HG03565 (cell line): ENCODE data around the gene APOBEC2.
"Not testable (repeated sequence)": the region's sequence is repeated elsewhere in the genome, so short reads cannot be mapped to it uniquely, and the experiment has no call there.

ENCODE experiments used
- ATAC-seq: cut with Tn5 transposase; IDR thresholded peaks from one replicate; pipeline ENCODE4 v1.9.1; 2021; ENCODE audit warnings: mild to moderate bottlenecking, moderate library complexity; ENCODE audit not compliant: unreplicated experiment

The APOBEC2 gene

DNA sequence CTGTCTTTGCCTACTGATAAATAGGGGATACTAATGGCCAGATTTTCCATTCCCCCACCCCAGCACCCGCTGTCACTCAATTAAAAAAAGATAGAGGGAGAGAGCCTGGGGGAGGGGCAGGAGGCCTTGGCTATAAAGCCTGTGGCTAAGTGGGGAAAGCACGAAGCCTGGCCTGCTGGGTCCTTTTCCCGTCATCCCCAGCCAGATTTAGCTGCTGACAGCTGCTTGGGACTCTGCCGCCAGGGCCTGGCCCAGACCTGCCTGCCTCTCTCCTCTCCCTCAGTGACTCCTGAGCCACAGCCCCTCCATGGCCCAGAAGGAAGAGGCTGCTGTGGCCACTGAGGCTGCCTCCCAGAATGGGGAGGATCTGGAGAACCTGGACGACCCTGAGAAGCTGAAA lies at the start of gene APOBEC2:
APOBEC2 (plus strand) TSS at position 162 of the 400 bp plus-strand sequence; CDS start at position 308, 146 bp downstream.
- ATAC-seq: no peak

DNA sequence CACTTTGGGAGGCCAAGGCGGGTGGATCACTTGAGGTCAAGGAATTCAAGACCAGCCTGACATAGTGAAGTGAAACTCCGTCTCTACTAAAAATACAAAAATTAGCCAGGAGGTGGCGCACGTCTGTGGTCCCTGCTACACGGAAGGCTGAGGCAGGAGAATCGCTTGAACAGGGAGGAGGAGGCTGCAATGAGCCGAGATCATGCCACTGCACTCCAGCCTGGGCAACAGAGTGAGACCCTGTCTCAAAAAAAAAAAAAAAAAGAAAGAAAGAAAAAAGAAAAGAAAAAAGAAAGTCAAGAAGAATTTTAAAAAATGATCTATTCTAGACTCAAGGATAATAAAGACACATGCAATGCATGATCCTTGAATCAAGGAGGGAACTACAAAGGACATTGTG lies 46.8 kb upstream of the APOBEC2 start:
- ATAC-seq: not testable (repeated sequence)

DNA sequence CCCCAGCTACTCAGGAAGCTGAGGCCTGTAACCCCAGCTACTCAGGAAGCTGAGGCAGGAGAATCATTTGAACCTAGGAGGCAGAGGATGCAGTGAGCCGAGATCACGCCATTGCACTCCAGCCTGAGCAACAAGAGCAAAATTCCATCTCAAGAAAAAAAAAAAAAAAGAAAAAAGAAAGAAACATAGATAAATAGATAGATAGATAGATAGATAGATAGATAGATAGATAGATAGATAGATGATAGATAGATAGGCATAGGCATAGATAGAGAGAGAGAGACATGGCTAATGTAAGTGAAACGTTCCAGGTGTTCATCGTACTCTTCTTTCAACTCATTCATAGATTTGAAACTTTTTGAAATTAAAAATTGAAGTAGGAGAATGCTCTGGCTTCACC lies 46.0 kb upstream of the APOBEC2 start:
- ATAC-seq: not testable (repeated sequence)

DNA sequence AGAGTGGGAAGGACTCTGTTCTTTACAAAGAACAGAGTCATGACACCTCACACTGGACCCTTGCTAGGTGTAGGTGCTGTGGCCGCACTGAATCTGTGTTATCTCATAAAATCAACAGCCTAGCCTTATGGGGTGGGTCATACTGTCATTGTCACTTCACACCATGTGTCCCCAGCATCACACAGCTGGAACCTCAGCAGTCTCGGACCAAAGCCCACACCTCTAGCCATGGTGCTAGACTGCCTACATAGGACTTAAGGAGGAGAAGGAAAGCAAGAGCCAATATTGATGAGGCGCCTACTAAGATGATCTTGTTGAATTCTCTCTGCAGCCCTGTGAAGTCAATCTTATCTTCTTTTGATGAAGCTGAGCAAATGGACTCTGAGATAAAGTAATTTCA lies 45.0 kb upstream of the APOBEC2 start:
- ATAC-seq: no peak

- no peak for ATAC-seq
These were observed 43.3 kb upstream of the APOBEC2 start for GRCh38 chr6:41009669-41010068.

DNA sequence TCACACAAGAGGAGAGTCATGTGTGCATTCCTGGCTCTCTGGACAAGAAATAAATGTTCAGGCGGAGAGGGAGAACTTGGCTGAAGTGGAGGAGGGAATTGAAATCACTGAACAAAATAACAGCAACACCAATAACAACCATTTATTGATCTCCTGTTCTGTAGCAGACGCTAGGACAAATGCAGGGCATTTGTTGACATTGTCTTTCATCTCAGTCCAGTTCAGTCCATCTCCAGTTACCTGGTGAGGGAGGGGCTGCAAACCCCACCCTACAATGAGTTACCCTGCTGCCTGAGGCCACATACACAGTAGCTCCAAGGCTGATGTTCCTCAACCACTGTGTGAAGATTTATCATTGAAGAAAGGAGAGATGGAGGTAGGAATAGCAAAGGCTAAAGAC lies 41.3 kb upstream of the APOBEC2 start:
- ATAC-seq: no peak

GRCh38 chr6:41013466-41014153 lies 39.4 kb upstream of the APOBEC2 start:
- no peak for ATAC-seq

DNA sequence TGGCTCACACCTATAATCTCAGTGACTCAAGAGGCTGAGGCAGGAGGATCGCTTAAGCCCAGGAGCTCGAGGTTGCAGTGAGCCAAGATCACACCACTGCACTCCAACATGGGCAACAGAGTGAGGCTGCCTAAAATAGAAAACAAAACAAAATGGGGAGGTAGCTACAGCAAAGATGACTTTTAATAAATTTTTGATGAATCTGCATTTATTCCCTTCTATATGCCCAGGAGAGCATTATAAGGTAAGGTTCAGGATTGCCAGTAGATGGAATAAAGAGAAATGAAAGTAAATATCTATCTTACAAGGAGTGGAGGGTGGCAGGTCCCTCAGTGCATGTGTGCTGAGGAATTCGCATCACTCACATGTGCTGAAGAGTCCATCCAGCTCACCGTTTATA lies 38.2 kb upstream of the APOBEC2 start:
- ATAC-seq: no peak

DNA sequence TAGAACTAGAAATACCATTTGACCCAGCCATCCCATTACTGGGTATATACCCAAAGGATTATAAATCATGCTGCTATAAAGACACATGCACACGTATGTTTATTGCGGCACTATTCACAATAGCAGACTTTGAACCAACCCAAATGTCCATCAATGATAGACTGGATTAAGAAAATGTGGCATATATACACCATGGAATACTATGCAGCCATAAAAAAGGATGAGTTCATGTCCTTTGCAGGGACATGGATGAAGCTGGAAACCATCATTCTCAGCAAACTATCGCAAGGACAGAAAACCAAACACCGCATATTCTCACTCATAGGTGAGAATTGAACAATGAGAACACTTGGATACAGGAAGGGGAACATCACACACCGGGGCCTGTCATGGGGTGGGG lies 37.1 kb upstream of the APOBEC2 start:
- ATAC-seq: not testable (repeated sequence)

DNA sequence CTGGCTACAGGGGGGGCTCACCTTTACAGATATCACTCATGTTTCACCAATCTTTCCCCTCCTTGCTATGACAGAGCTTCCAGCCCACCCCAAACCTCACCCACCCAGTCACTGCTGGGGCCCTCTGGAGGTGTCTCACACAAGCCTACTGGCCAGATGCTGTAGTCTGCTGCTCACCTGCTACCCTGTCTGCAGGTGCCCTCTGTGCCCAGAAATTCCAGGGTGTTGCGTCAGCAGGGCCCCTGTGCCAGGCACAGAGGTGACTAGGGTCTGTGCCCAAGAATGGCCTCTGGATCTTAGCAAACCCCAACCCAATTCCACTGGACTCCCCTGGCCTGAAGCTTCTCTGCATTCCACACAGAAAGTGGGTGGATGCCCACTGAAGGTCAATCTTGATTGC lies 35.3 kb upstream of the APOBEC2 start:
- no peak for ATAC-seq

- no peak for ATAC-seq
These were observed 31.2 kb upstream of the APOBEC2 start for GRCh38 chr6:41021832-41022231.

DNA sequence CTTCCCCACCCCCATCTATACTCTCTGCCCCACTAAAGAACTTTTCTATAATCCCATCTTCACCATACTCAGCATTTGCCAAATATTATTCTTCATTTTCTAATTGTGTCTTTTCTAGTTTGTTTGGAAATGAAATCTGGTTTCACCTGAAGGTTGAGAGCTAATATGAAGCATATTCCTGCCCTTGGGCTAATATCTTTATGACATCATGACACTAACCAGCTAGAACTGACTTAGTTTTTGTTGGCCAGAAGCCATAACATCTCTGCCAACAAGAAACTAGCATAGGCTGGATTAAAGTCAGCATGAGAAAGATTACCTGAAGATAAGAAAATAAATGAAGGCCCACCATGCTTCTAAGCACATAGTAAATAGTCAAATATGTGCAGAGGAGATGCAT lies 30.7 kb upstream of the APOBEC2 start:
- ATAC-seq: no peak

DNA sequence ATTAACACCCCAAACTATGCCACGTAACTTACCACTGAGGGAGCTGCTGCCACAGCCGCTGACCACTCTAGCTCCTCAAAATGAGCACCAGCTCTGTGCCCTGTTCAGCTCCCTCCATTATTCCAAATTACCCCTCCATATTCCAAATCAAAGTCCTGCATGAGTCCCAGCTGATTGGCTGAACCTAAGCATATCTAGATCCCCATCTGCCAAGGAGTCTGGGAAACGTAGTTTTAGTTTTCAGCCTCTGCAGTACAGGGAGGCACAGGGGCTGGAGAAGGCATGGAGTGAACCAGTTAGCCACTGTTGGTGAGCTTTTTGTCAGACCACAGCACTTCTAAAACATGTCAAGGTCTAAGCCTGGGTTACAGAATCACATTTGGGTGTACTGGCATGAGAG lies 29.9 kb upstream of the APOBEC2 start:
- ATAC-seq: no peak

DNA sequence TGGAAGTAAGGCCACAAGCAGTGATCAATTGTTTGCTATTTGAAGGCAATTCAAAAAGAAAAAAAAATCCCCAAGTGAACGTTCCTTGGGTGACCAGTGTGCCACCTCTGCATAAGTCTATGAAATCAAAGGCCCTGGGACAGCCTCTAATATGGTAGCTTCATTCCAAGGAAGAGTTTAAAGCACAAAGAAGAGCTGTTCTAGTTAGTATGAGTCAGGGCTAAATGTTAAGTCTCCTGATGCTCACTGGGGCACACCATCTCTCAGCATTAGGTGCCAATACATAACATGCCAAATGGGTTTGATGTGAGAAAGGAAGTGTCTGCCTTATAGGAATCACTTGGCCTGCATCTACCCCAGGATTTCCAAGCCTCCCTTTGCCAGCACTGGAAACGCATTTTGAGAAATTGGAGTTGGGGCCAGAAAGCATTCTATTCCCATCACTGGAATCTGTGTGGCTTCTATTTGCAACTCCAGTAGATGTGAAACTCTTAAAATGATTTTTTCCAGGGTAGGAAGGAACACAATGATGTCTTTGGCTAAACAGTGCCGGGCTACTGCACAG lies 27.0 kb upstream of the APOBEC2 start:
- no peak for ATAC-seq

DNA sequence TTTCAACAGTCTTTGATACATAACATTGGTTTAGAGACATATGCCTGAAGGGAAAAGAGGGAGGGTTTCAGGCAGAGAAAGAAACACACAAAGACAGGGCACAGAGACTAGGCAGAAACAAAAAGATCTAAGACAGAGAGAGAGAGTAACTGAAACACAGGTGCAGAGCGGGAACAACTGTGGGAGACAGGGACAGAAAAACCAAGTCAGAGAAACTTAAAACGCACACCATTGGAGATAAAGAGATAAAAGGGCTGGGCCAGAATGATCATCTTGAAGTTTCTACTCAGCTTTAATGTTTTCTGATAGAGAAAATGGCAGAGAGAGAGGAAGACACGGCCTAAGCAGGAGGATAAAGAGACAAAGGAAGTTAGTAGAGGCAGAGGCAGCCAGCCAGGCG lies 25.8 kb upstream of the APOBEC2 start:
- ATAC-seq: no peak

DNA sequence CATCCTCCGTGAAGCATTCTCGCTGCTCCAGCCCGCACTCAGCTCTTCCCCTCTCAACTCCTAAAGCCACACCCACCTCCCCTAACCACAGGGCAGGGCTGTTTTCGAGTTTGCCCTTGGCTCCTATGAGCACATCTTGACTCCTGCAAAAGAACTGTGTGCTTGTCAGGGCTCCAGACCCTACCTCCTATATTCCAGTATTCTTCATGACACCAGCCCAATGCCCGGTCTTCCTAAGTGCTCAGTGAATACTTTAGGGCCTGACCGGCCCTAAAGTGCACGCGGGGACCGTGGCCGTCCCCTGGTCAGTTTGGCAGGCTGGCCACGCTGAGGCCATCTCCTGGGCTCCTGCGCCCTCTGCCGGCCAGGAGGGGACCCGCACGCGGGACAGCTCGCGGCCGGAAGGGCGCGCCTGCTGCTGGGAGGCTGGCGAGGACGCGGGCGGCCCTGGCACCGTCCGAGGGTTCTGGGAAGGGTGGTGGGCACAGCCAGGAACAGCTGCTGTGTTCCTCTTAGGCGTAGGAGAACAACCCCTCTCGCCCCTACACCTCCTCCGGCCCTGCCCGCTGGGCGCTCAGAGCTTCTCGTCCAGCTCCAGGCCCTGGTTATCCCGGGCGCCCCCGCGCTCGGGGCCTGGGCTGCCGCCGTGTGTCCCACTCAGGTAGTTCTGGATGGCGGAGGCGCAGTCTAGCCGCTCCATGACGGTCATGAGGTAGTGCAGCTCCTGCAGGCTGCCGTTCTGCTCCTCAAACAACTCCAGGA lies 25.0 kb upstream of the APOBEC2 start:
- ATAC-seq: peak; percentile 71

DNA sequence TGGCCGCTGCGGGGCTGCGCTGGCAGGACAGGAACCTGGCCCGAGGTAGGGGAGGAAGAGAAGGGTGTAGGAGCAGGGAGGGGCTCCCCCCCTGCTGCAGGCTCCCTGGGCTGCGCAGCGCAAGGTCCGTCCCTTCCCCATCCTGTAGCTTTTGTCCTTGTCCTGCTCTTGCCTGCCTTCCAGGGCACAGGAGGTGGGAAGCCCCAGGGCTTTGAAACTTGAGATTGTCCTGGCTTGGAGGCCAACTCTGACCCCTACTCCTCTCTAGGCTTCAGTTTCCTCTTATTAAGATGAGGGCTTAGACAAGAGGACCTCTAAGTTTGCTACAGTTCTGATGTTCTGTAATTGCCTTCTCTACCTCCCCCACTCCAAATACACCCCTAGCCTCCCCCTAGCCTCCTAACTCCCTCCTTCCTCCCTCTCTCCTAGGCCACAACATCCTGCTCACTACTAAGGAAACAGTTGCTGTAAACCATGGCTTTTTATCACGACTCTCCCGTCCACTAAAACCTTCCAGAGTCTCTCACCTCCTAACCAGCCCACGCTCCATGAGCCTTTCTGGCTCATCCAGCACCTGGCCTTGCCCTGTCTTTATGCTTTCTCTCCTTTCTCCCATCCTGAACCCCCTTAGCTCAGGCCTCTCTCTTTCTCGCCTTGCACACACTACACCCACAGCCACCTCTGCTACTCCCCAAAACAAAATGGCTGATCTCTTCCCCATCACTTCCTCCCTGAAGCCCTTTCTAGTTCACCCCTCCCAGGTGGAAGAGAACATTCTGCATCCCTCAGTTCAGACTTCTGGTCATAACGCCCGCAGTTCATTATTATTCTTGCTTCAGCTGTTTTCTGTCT lies 24.2 kb upstream of the APOBEC2 start:
- peak; percentile 19 for ATAC-seq

DNA sequence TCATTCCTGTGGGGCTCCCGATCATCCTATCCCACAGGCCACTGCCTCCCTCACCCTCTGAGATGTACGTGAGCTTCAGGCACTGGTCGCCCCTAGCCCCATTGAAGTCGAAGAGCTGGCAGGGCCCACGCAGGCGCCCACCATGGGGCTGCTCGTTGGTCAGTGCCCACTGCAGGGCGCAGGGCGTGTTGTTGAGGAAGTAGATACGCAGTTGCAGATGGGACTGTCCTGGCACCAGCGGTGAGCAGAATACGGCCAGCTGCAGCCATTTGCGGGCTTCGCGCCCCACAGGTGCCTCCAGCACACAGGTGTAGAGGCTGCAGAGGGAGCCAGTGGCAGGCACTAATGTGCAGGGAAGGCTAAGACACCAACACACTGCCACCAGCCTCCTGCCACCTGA lies 20.2 kb upstream of the APOBEC2 start:
- ATAC-seq: no peak

DNA sequence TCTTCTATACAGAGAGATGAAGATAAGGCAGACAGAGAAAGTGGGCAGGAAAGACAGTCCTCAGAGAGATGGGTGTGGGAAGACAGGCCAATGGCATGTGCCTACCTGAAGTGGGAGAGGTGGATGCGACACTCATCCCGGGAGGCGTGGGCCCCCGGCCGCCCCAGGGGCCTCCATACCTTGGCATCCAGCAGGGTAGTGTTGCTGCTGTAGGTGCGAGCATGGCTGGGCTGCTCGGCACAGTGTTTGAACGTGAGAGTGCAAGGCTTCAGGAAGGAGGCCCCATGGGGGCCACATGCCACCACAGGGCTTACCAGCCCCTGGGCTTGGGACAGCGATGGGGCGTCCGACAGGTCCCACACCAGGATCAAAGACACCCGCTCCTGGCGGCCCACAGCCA lies 19.2 kb upstream of the APOBEC2 start:
- ATAC-seq: no peak

DNA sequence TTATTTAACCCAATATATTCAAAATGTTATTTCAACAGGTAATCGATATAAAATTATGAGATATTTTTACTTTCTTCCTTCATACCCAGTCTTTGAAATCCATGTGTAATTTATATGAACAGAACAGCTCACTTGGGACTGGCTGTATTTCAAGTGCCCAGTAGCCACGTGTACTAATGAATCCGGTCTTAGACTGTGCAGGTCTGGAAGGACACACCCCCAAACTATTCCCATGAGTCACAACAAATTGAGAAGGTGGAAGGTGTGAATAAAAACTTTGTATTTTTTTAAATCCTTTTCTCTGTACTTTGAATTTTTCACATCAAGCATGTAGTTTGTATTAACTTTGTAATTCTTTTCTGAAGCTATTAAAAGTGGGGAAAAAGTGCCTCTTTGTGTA lies 16.8 kb upstream of the APOBEC2 start:
- ATAC-seq: no peak

DNA sequence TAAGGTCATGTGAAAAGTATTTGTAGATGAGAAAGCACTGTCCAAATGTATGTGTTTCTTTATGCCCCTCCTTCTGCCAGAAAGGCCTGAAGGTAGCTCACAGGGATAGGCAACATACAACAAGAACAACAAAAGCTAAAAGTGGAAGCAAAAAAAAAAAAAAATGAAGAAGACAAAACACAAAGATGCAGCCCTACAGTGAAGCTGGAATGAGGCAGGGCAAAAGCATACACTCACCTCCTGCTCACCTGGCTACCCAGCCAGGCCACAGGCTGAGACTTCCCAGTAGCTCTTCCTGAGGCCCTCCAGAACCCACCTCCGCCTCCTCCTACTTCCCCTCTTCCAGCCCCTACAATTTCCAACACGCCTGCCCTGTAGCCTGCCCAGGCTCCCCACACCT lies 16.4 kb upstream of the APOBEC2 start:
- ATAC-seq: no peak
